OCI-LY7 (cell line): ENCODE results near the gene GLCE. TPM values are rescaled to one million over a fixed set of nuclear protein-coding genes. Genes with fewer than 3 reads are reported as not detected.
"Not testable (repeated sequence)": the region's sequence is repeated elsewhere in the genome, so short reads cannot be mapped to it uniquely, and the experiment has no call there.

Experiments used
- BruUV-seq: library from RNA; stranded (reverse); fragments of 400-500 nt; replicated peaks from 2 replicates; lab custom pipeline; 2021; lab: Mats Ljungman, UMichigan
- CTCF ChIA-PET: fragments of 300-600 bp; sonication (Branson Sonifier 250); formaldehyde crosslinking; loops from one replicate; lab custom pipeline; 2022; ENCODE audit warnings: antibody characterized with exemption; ENCODE audit not compliant: unreplicated experiment; lab: Charles Lee
- POLR2A ChIA-PET: fragments of 300-600 bp; sonication (Branson Sonifier 250); formaldehyde crosslinking; loops from one replicate; lab custom pipeline; 2022; ENCODE audit warnings: antibody characterized with exemption; lab: Charles Lee
- DNase-seq: peaks from one replicate; pipeline ENCODE4 v3.0.0-alpha.2; 2015; ENCODE audit warnings: low spot score
- H2AFZ ChIP-seq: fragments of 200-600 bp; sonication (generic), shearing (Covaris generic); 2 replicates; pipeline ENCODE4 v1.6.1; 2014; ENCODE audit warnings: mild to moderate bottlenecking, antibody characterized with exemption, low read length, moderate library complexity
- H3K27ac ChIP-seq: fragments of 200-600 bp; sonication (generic); 2 replicates; pipeline ENCODE4 v1.5.1; 2014; ENCODE audit warnings: mixed run types, low read depth, mild to moderate bottlenecking, moderate library complexity, low read length, inconsistent platforms; ENCODE audit not compliant: poor library complexity, severe bottlenecking
- H3K36me3 ChIP-seq: fragments of 200-600 bp; sonication (generic); 2 replicates; pipeline ENCODE4 v1.6.1; 2014; ENCODE audit warnings: mild to moderate bottlenecking, antibody characterized with exemption, low read length, moderate library complexity, mixed read lengths; ENCODE audit not compliant: insufficient read depth
- H3K4me1 ChIP-seq: fragments of 200-600 bp; sonication (generic); 2 replicates; pipeline ENCODE4 v1.5.1; 2014; ENCODE audit warnings: mild to moderate bottlenecking, low read length; ENCODE audit not compliant: insufficient read depth, poor library complexity, severe bottlenecking
- H3K4me2 ChIP-seq: fragments of 200-600 bp; sonication (generic); 2 replicates; pipeline ENCODE4 v1.6.1; 2014; ENCODE audit warnings: mild to moderate bottlenecking, low read length
- H3K4me3 ChIP-seq: fragments of 200-600 bp; sonication (generic); 2 replicates; pipeline ENCODE4 v1.5.1; 2014; ENCODE audit warnings: mild to moderate bottlenecking, low read depth, low read length; ENCODE audit not compliant: poor library complexity, severe bottlenecking
- H3K79me2 ChIP-seq: fragments of 200-600 bp; sonication (generic); 2 replicates; pipeline ENCODE4 v1.6.1; 2016; ENCODE audit warnings: low read depth, mild to moderate bottlenecking, low read length, moderate library complexity, mixed read lengths; ENCODE audit not compliant: insufficient read depth
- H3K9me2 ChIP-seq: fragments of 200-600 bp; sonication (generic); 2 replicates; pipeline ENCODE4 v1.6.1; 2016; ENCODE audit warnings: mild to moderate bottlenecking, low read length, mixed read lengths; ENCODE audit not compliant: insufficient read depth
- H3K9me3 ChIP-seq: fragments of 200-600 bp; sonication (generic); 2 replicates; pipeline ENCODE4 v1.6.1; 2014; ENCODE audit warnings: mild to moderate bottlenecking, mixed run types, low read length, mixed read lengths
- H4K20me1 ChIP-seq: fragments of 200-600 bp; sonication (generic); 2 replicates; pipeline ENCODE4 v1.6.1; 2014; ENCODE audit warnings: mild to moderate bottlenecking, antibody characterized with exemption, low read length, moderate library complexity, mixed read lengths; ENCODE audit not compliant: insufficient read depth
- CTCF ChIP-seq: fragments of 200-600 bp; sonication (generic); conservative IDR thresholded peaks from 2 replicates; pipeline ENCODE4 v1.5.1; 2014; ENCODE audit warnings: mild to moderate bottlenecking, antibody characterized with exemption, low read length, moderate library complexity, mixed read lengths
- EZH2phosphoT487 ChIP-seq: fragments of 200-600 bp; sonication (generic); IDR thresholded peaks from 2 replicates; pipeline ENCODE4 v1.6.1; 2018; ENCODE audit warnings: low read depth, borderline replicate concordance, mild to moderate bottlenecking, mixed run types, antibody characterized with exemption, low read length, moderate library complexity, mixed read lengths
- intact Hi-C: fragments of 100-400 bp; cut with micrococcal nuclease; formaldehyde crosslinking; loops from one replicate; pipeline ENCODE4 v1.10.0; 2022; ENCODE audit not compliant: unreplicated experiment
- total RNA-seq, 2 experiments: library from RNA; depleted of rRNA in 1 of 2; stranded (reverse); fragments of >200 nt in 1 of 2; shearing (Covaris generic) in 1 of 2; gene quantifications; 2 replicates each; pipeline ENCODE4 v1.2.3, GENCODE V29; 2014 to 2022

GLCE gene
- total RNA-seq, 2 experiments from 2014 or later: 7.0 to 7.1 TPM

DNA sequence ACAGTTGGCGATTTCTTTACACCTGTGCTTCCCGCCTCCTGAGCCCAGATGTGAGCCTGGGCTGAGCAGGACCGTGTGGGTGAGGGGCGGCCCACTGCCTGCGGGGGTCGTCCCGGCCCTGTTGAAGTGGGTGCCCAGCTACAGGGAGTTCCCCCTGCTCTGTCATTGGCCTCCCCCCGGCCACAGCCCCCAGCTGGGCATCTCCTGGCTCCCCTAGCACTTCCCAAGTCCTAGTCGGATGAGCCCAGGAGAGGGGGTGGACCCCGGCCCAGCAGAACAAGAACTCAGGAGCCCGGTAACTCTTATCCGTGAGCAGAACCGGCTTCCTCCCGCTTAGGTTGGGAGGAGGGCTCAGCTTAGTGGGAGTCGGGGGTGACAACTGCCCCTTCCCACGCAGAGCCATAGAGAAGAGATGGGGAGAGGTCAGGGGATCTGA, 139.0 kb downstream of the GLCE start:
- no peaks in the 10 kb centered on the region for H3K9me3 ChIP-seq
- no peaks in the 10 kb centered on the region for H3K9me2 ChIP-seq
- CTCF ChIA-PET: no interaction called here
- H4K20me1 ChIP-seq: no peaks in the 10 kb centered on the region
- no peak overlapping the region for H3K4me3 ChIP-seq
- no TSS peak for BruUV-seq
- no peak overlapping the region for H3K27ac ChIP-seq
- H3K4me2 ChIP-seq: no peak overlapping the region
- H2AFZ ChIP-seq: no peak overlapping the region
- DNase-seq: no peak
- H3K36me3 ChIP-seq: no peaks in the 10 kb centered on the region
- no peaks in the 10 kb centered on the region for H3K79me2 ChIP-seq
- TF ChIP-seq CTCF: no peak
- no peak for TF ChIP-seq EZH2phosphoT487
- intact Hi-C loops: no loop called here
- no peaks in the 10 kb centered on the region for H3K4me1 ChIP-seq
- POLR2A ChIA-PET: interaction anchor here (0.5 kb wide), 1 partner anchor 1354 kb away, joined by 3 read pairs; no protein-coding TSS in a partner anchor

GRCh38 chr15:69299943-69300588, 139.6 kb downstream of the GLCE start:
- H3K36me3 ChIP-seq: no peaks in the 10 kb centered on the region
- H3K4me3 ChIP-seq: no peak overlapping the region
- ChIA-PET CTCF (no interaction called here), POLR2A (no interaction called here)
- no peak overlapping the region for H3K4me2 ChIP-seq
- TF ChIP-seq EZH2phosphoT487 (no peak), CTCF (no peak)
- no peak overlapping the region for H3K27ac ChIP-seq
- no peak overlapping the region for H2AFZ ChIP-seq
- no TSS peak for BruUV-seq
- intact Hi-C loops: no loop called here
- H4K20me1 ChIP-seq: no peaks in the 10 kb centered on the region
- H3K79me2 ChIP-seq: no peaks in the 10 kb centered on the region
- no peak for DNase-seq
- H3K4me1 ChIP-seq: no peaks in the 10 kb centered on the region
- no peaks in the 10 kb centered on the region for H3K9me2 ChIP-seq
- H3K9me3 ChIP-seq: no peaks in the 10 kb centered on the region

- H3K79me2 ChIP-seq, H3K27ac ChIP-seq, H3K4me2 ChIP-seq, H3K9me2 ChIP-seq, intact Hi-C loops, H3K4me3 ChIP-seq, H3K36me3 ChIP-seq, DNase-seq, CTCF ChIA-PET, H3K9me3 ChIP-seq, BruUV-seq, POLR2A ChIA-PET, H3K4me1 ChIP-seq, H2AFZ ChIP-seq, H4K20me1 ChIP-seq: not testable (repeated sequence)
Measured at GRCh38 chr15:69301101-69301500, 140.7 kb downstream of the GLCE start.

DNA sequence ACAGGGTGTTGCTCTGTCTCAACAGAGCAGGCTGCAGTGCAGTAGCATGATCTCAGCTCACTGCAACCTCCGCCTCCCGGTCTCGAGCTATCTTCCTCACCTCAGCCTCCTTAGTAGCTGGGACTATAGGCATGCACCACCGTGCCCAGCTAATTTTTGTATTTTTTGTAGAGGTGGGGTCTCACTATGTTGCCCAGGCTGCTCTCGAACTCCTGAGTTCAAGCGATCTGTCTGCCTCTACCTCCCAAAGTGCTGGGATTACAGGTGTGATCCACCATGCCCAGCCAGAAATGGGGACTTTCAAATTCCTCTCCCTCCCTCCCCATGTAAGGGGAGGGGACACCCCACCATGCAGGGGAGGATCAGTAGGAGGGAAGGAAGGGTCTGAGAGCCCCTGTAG, 141.7 kb downstream of the GLCE start:
- DNase-seq, intact Hi-C loops, H3K4me3 ChIP-seq, H3K36me3 ChIP-seq, BruUV-seq, H3K4me2 ChIP-seq, H3K27ac ChIP-seq, H4K20me1 ChIP-seq, CTCF ChIA-PET, H3K79me2 ChIP-seq, H3K9me2 ChIP-seq, H2AFZ ChIP-seq, POLR2A ChIA-PET, H3K9me3 ChIP-seq, H3K4me1 ChIP-seq: not testable (repeated sequence)
